Endothelial cell (in vitro differentiated cells): Measurements from ENCODE around the gene ECHDC1. TPM values are rescaled to one million over a fixed set of nuclear protein-coding genes. Genes with fewer than 3 reads are reported as not detected.

Source experiments
- DNase-seq: peaks from one replicate; pipeline ENCODE4 v3.0.0; 2021; ENCODE audit warnings: low spot score
- H3K27ac Mint-ChIP-seq: one replicate; pipeline ENCODE4 v1.8.0; 2021; ENCODE audit warnings: mixed read lengths, inconsistent platforms; ENCODE audit not compliant: unreplicated experiment
- H3K27me3 Mint-ChIP-seq: one replicate; pipeline ENCODE4 v1.8.0; 2021; ENCODE audit warnings: mild to moderate bottlenecking, moderate library complexity, mixed read lengths, inconsistent platforms; ENCODE audit not compliant: unreplicated experiment
- H3K36me3 Mint-ChIP-seq: one replicate; pipeline ENCODE4 v1.8.0; 2021; ENCODE audit warnings: mild to moderate bottlenecking, low read depth, mixed read lengths, inconsistent platforms; ENCODE audit not compliant: unreplicated experiment
- H3K4me1 Mint-ChIP-seq: one replicate; pipeline ENCODE4 v1.8.0; 2021; ENCODE audit warnings: mild to moderate bottlenecking, mixed read lengths, inconsistent platforms; ENCODE audit not compliant: unreplicated experiment
- H3K4me3 Mint-ChIP-seq: one replicate; pipeline ENCODE4 v1.8.0; 2021; ENCODE audit warnings: mild to moderate bottlenecking, mixed read lengths, inconsistent platforms; ENCODE audit not compliant: unreplicated experiment
- H3K9me3 Mint-ChIP-seq: one replicate; pipeline ENCODE4 v1.8.0; 2021; ENCODE audit warnings: mixed read lengths, inconsistent platforms; ENCODE audit not compliant: unreplicated experiment
- total RNA-seq: library from RNA; stranded (reverse); fragmentation: NEBNext Ultra II Directional; extraction: Animal tissue kit (Norgen Biotek cat#: 25700); gene quantifications from one replicate; pipeline ENCODE4 v1.2.1, GENCODE V29; 2021; ENCODE audit not compliant: unreplicated experiment
- TF ChIP-seq, protein P1 (sequence below): fragments of 200-600 bp; sonication (generic); IDR thresholded peaks from one replicate; pipeline ENCODE4 v1.5.0; 2021; ENCODE audit warnings: antibody characterized with exemption; ENCODE audit not compliant: unreplicated experiment

Gene ECHDC1
- total RNA-seq, 1 donor from 2014 or later = 84.1 TPM

DNA sequence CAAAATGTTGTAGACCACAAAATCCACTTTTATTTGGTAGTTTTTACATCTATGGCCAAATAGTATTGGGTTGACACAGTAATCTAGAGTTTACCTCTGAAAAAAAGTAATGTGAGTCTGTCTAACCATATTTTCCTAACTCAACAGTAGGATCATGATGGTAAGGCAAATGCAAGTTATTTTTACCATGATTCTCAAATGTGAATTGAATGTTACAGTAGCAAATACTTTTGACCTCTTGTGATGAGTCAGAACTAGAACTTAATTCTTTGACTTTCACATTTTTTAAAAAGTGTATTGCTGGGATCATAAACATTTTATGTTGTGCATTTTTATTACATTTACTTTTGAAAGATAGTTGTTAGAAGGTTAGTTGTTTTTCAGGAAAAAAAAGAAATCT lies 54.7 kb downstream of the ECHDC1 start:
- Mint-ChIP-seq H3K4me1 (peaks cover 12% of the 10 kb centered on the region), H3K36me3 (peaks cover 18% of the 10 kb centered on the region), H3K27ac (no peak overlapping the region), H3K4me3 (no peak overlapping the region), H3K27me3 (no peaks in the 10 kb centered on the region), H3K9me3 (no peaks in the 10 kb centered on the region)
- TF ChIP-seq, protein P1, sequence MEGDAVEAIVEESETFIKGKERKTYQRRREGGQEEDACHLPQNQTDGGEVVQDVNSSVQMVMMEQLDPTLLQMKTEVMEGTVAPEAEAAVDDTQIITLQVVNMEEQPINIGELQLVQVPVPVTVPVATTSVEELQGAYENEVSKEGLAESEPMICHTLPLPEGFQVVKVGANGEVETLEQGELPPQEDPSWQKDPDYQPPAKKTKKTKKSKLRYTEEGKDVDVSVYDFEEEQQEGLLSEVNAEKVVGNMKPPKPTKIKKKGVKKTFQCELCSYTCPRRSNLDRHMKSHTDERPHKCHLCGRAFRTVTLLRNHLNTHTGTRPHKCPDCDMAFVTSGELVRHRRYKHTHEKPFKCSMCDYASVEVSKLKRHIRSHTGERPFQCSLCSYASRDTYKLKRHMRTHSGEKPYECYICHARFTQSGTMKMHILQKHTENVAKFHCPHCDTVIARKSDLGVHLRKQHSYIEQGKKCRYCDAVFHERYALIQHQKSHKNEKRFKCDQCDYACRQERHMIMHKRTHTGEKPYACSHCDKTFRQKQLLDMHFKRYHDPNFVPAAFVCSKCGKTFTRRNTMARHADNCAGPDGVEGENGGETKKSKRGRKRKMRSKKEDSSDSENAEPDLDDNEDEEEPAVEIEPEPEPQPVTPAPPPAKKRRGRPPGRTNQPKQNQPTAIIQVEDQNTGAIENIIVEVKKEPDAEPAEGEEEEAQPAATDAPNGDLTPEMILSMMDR = no peak
- no peak for DNase-seq

DNA sequence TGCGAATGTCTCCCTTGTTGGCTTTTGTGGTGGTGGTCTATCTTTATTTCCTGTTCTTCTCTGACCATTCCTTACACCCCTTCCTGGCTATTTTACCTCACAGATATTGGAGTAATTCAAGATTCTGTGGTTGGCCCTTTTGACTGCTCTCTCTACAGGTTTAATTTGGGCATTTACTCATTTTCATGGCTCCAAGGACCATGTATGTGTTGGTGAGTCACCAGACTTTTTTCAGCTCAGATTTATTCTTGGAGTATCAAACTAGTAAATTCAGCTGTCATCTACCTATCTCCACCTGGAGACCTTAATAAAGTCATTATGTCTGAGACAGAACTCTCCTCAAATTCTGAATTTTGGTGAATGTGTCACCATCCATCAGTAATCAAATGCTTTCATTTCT lies 61.2 kb downstream of the ECHDC1 start:
- no peak overlapping the region for H3K27ac Mint-ChIP-seq
- H3K36me3 Mint-ChIP-seq = peaks cover 10% of the 10 kb centered on the region
- H3K4me3 Mint-ChIP-seq = no peak overlapping the region
- TF ChIP-seq, protein P1 = no peak
- no peak for DNase-seq
- peaks cover 4% of the 10 kb centered on the region for H3K27me3 Mint-ChIP-seq
- H3K4me1 Mint-ChIP-seq = peaks cover 2% of the 10 kb centered on the region
- H3K9me3 Mint-ChIP-seq = no peaks in the 10 kb centered on the region

DNA sequence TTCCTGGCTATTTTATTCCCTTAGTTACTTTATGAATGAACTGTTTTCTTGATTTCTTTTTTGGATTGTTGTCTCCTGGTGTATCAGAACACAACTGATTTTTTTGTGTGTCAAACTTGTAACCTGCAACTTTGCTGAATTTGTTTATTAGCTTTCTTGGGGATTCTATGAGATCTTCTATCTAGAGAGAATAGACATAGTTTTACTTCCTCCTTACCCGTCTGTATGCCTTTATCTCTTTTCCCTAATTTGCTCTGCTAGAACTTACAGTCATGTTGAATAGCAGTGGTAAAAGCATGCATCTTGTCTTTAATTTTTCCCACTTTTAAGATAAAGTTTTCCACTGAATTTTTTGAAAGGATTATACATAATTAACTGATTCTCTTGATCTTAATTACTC lies 63.6 kb downstream of the ECHDC1 start:
- Mint-ChIP-seq H3K4me3 (no peak overlapping the region), H3K36me3 (no peaks in the 10 kb centered on the region), H3K27me3 (peaks cover 4% of the 10 kb centered on the region), H3K9me3 (no peaks in the 10 kb centered on the region), H3K27ac (no peak overlapping the region), H3K4me1 (peaks cover 4% of the 10 kb centered on the region)
- TF ChIP-seq, protein P1 = no peak
- DNase-seq = no peak

DNA sequence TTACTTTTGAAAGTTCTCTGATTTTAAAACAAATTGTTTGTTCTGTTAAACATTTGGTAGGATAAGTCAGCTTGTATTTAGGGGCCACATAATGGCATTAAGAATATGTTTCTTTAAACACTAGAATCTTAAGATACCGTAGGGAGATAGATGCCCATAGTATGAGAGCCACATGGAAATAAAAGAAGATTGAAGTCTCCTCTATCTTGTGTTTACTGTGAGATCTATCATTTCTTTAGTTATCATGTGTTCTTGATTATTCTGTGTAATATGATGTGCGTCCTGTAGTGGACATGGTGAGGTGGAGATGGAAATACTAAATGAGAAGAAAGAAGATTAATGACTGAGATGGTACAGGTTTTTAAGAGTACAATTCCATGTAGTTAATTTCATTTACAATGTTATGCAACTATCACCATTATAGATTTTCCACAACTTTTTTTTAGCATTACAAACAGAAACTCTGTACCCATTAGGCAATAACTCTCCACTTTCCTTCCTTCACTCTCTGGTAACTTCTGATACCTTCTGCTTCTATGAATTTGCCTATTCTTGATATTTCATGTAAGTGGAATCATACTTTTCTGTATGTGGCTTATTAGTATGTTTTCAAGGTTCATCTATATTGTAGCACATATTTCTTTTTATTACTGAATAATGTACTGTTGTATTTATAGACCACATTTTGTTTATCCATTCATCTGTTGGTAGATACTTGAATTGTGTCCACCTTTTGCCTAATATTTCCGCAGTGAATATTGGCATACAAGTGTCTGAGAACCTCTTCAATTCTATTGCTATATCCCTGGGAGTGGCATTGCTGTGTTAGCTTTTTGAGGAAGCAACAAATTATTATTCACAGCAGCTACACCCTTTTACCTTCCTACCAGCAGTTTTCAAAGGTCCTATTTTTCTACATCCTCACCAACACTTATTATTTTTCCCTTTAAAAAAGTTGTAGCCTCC lies 65.2 kb downstream of the ECHDC1 start:
- peaks cover 6% of the 10 kb centered on the region for H3K27me3 Mint-ChIP-seq
- H3K4me3 Mint-ChIP-seq = no peak overlapping the region
- no peaks in the 10 kb centered on the region for H3K36me3 Mint-ChIP-seq
- H3K4me1 Mint-ChIP-seq = peaks cover 11% of the 10 kb centered on the region
- DNase-seq = no peak
- H3K27ac Mint-ChIP-seq = no peak overlapping the region
- TF ChIP-seq, protein P1 = no peak
- H3K9me3 Mint-ChIP-seq = no peaks in the 10 kb centered on the region

DNA sequence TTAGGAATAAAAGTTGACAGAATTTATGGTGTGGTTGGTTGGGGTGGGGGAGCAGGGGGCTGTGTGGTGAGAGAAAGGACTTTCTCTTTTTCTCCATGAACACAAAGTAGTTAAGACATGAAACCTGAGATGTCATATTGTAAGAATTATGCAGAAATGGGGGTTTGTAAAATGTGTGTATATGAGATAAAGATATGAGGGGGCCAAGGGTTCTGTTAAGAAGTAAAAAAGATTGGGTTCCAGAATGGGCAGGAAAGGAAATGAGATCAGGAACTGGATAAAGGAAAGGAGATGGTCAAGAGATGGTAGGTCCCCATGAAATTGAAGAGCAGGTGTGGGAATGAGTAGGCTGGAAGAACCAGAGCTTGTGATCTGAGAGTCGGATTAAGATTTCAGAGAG lies 67.1 kb downstream of the ECHDC1 start:
- no peak for DNase-seq
- no peaks in the 10 kb centered on the region for H3K36me3 Mint-ChIP-seq
- TF ChIP-seq, protein P1 = no peak
- peaks cover 4% of the 10 kb centered on the region for H3K27me3 Mint-ChIP-seq
- no peak overlapping the region for H3K27ac Mint-ChIP-seq
- no peak overlapping the region for H3K4me3 Mint-ChIP-seq
- no peaks in the 10 kb centered on the region for H3K9me3 Mint-ChIP-seq
- H3K4me1 Mint-ChIP-seq = peaks cover 16% of the 10 kb centered on the region
